C4-2B (cell line): ENCODE measurements around the gene CDC42BPB.

Experiments used
- H3K27ac ChIP-seq: fragments of 450-650 bp; 2 replicates; pipeline ENCODE4 v1.5.1; 2017
- ZFX ChIP-seq: fragments of 450-650 bp; IDR thresholded peaks from 2 replicates; pipeline ENCODE4 v1.6.1; 2017
- TF ChIP-seq, protein P1 (sequence below): fragments of 450-650 bp; conservative IDR thresholded peaks from 2 replicates; pipeline ENCODE4 v1.5.1; 2017; ENCODE audit warnings: mild to moderate bottlenecking

CDC42BPB gene

GRCh38 chr14:102902086-102902485, 155.3 kb downstream of the CDC42BPB start:
- no peak overlapping the region for H3K27ac ChIP-seq
- no peak for TF ChIP-seq ZFX
- TF ChIP-seq, protein P1, sequence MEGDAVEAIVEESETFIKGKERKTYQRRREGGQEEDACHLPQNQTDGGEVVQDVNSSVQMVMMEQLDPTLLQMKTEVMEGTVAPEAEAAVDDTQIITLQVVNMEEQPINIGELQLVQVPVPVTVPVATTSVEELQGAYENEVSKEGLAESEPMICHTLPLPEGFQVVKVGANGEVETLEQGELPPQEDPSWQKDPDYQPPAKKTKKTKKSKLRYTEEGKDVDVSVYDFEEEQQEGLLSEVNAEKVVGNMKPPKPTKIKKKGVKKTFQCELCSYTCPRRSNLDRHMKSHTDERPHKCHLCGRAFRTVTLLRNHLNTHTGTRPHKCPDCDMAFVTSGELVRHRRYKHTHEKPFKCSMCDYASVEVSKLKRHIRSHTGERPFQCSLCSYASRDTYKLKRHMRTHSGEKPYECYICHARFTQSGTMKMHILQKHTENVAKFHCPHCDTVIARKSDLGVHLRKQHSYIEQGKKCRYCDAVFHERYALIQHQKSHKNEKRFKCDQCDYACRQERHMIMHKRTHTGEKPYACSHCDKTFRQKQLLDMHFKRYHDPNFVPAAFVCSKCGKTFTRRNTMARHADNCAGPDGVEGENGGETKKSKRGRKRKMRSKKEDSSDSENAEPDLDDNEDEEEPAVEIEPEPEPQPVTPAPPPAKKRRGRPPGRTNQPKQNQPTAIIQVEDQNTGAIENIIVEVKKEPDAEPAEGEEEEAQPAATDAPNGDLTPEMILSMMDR = no peak

DNA sequence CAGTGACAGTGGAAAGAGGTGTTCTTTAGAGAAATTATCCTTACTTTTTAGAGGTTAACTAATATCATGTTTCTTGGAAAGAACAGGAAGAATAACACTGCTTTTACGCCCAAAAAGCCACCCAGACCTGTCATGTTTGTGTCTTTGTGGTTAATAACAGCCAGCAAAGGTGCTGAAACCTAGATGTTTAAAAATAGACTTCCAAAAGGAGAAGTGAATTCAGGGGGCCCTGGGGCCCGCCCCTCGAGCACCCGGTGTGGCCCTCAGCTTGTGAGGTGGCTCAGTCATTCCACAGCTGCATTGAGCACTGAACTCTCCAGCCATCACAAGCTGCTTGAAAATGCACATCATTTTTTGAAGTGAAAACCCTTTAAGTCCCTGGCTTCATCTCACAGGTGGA, 155.7 kb downstream of the CDC42BPB start:
- no peak overlapping the region for H3K27ac ChIP-seq
- no peak for TF ChIP-seq ZFX
- TF ChIP-seq, protein P1 = no peak

GRCh38 chr14:102900631-102901571, 156.4 kb downstream of the CDC42BPB start:
- no peak overlapping the region for H3K27ac ChIP-seq
- no peak for TF ChIP-seq ZFX
- TF ChIP-seq, protein P1 = no peak

DNA sequence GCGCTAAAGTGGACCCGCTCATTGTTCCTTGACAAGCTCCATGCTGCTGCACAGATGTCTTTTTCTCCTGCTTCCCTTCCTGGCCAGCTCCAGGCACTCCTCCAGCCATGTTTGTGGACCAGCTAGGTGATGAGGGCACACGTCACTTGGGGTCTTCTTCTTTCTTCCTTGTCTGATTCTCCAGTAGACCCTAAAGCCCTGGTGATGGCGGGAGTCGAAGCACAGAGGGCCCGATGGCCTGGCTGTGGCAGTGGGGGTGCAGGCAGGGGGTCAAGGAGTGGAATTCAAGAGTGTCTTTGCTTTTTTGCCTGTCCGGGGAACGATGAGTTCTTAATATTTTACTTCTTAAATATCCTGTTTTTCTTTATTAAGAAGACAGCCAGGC, 157.8 kb downstream of the CDC42BPB start:
- no peak overlapping the region for H3K27ac ChIP-seq
- TF ChIP-seq, protein P1 = no peak
- no peak for TF ChIP-seq ZFX

- TF ChIP-seq ZFX = no peak
- TF ChIP-seq, protein P1 = no peak
- no peak overlapping the region for H3K27ac ChIP-seq
Observed at GRCh38 chr14:102898776-102899515, 158.4 kb downstream of the CDC42BPB start.

GRCh38 chr14:102898298-102898697, 159.1 kb downstream of the CDC42BPB start:
- no peak for TF ChIP-seq ZFX
- TF ChIP-seq, protein P1 = no peak
- H3K27ac ChIP-seq = no peak overlapping the region
